HepG2 (cell line): ENCODE results near the gene ALDH16A1. TPM values are rescaled to one million over a fixed set of nuclear protein-coding genes. Genes with fewer than 3 reads are reported as not detected.
A peak's percentile ranks its signal among the peaks of the same experiment; 100 is the strongest.

Experiments used
- CTCF ChIP-seq: sonication (generic); formaldehyde crosslinking; IDR thresholded peaks from 2 replicates; pipeline ENCODE4 v1.5.0; 2020; ENCODE audit warnings: mild to moderate bottlenecking, missing genetic modification reagents, moderate library complexity
- GATAD2A ChIP-seq: IDR thresholded peaks from 2 replicates; pipeline ENCODE4 v1.6.1; 2016
- HOXA5 ChIP-seq: sonication (generic); formaldehyde crosslinking; IDR thresholded peaks from 2 replicates; pipeline ENCODE4 v1.4.0; 2020; ENCODE audit warnings: missing genetic modification reagents
- KMT2A ChIP-seq: sonication (generic); formaldehyde crosslinking; IDR thresholded peaks from 2 replicates; pipeline ENCODE4 v1.4.0; 2020; ENCODE audit warnings: missing genetic modification reagents
- KMT2B ChIP-seq: IDR thresholded peaks from 2 replicates; pipeline ENCODE4 v1.6.1; 2016; ENCODE audit warnings: missing genetic modification reagents, missing compliant biosample characterization
- MIER2 ChIP-seq: IDR thresholded peaks from 2 replicates; pipeline ENCODE4 v1.6.1; 2016; ENCODE audit warnings: missing biosample characterization, missing genetic modification reagents
- MYPOP ChIP-seq: sonication (generic); formaldehyde crosslinking; IDR thresholded peaks from 2 replicates; pipeline ENCODE4 v1.8.1; 2023; ENCODE audit warnings: mild to moderate bottlenecking, moderate library complexity, missing genetic modification reagents
- PATZ1 ChIP-seq: sonication (generic); formaldehyde crosslinking; IDR thresholded peaks from 2 replicates; pipeline ENCODE4 v1.4.0; 2020; ENCODE audit warnings: missing genetic modification reagents
- PAXIP1 ChIP-seq: sonication (generic); formaldehyde crosslinking; conservative IDR thresholded peaks from 2 replicates; pipeline ENCODE4 v1.4.0; 2020; ENCODE audit warnings: mild to moderate bottlenecking, missing genetic modification reagents, moderate library complexity
- SAP130 ChIP-seq: IDR thresholded peaks from 2 replicates; pipeline ENCODE4 v1.6.1; 2016; ENCODE audit warnings: low read depth
- SRSF4 ChIP-seq: fragments of 200-400 bp; formaldehyde crosslinking; IDR thresholded peaks from one replicate; pipeline ENCODE4 v1.6.1; 2018; ENCODE audit warnings: mild to moderate bottlenecking, low read depth, low read length, moderate library complexity; ENCODE audit not compliant: poor library complexity, severe bottlenecking
- SSRP1 ChIP-seq: IDR thresholded peaks from 2 replicates; pipeline ENCODE4 v1.6.1; 2016; ENCODE audit warnings: control low read depth
- TFDP1 ChIP-seq: IDR thresholded peaks from 2 replicates; pipeline ENCODE4 v1.6.1; 2016; ENCODE audit warnings: missing compliant biosample characterization, missing genetic modification reagents, borderline replicate concordance
- WIZ ChIP-seq: sonication (generic); formaldehyde crosslinking; IDR thresholded peaks from 2 replicates; pipeline ENCODE4 v1.5.1; 2020; ENCODE audit warnings: mild to moderate bottlenecking, missing genetic modification reagents
- ZFP36 ChIP-seq: fragments of 150-350 bp; IDR thresholded peaks from 2 replicates; pipeline ENCODE4 v1.6.1; 2018; ENCODE audit warnings: borderline replicate concordance, low read length, low read depth; ENCODE audit not compliant: partially characterized antibody
- ZFP91 ChIP-seq: sonication (generic); formaldehyde crosslinking; IDR thresholded peaks from 2 replicates; pipeline ENCODE4 v1.9.0; 2022; ENCODE audit warnings: missing genetic modification reagents, mild to moderate bottlenecking, borderline replicate concordance
- ZNF143 ChIP-seq: sonication (generic); formaldehyde crosslinking; IDR thresholded peaks from 2 replicates; pipeline ENCODE4 v1.4.0; 2020; ENCODE audit warnings: missing genetic modification reagents
- ZNF543 ChIP-seq: sonication (generic); formaldehyde crosslinking; IDR thresholded peaks from 2 replicates; pipeline ENCODE4 v1.4.0; 2020; ENCODE audit warnings: mild to moderate bottlenecking, missing genetic modification reagents
- polyA plus RNA-seq, 8 experiments: library from polyadenylated mRNA; depleted of rRNA in 3 of 8; stranded (reverse) in 7 of 8; unstranded in 1 of 8; fragments of >200 nt; fragmentation: Illumina TruSeq in 4 of 8; extraction: Trizol in 4 of 8; gene quantifications; 2 replicates each; pipeline versions ENCODE4 v1.2.1 to v1.2.3, GENCODE V29; 2011 to 2016; ENCODE audit warnings: low read depth in 4 of 8, missing spikeins in 1 of 8, mixed read lengths in 1 of 8; ENCODE audit not compliant: insufficient read depth in 1 of 8
- total RNA-seq, 5 experiments: library from RNA; depleted of rRNA; stranded (reverse); fragments of >200 nt; fragmentation: Illumina TruSeq; extraction: Trizol; gene quantifications; 2 replicates each; pipeline ENCODE4 v1.2.3, GENCODE V29; 2016; ENCODE audit warnings: low read depth in 1 of 5

The ALDH16A1 gene
- total and polyA plus RNA-seq, 2 of the 13 experiments (the other 11 are each of a cell fraction or from before 2014, with no cell fraction given), result 8.4 to 34.9 TPM

GRCh38 chr19:49489601-49490167 is 36.7 kb downstream of the ALDH16A1 start (continued):
- TF ChIP-seq KMT2A (CRISPR knock-in tag) (0 out of 2 replicates have a peak, but pooled peaks have one; percentile 15), HOXA5 (CRISPR knock-in tag) (0 out of 2 replicates have a peak, but pooled peaks have one; percentile 38), MIER2 (CRISPR knock-in tag) (0 out of 2 replicates have a peak, but pooled peaks have one; percentile 28), GATAD2A (peak; percentile 19; the same call in 1 of the 2 replicates), MYPOP (0 out of 2 replicates have a peak, but pooled peaks have one; percentile 22), ZNF143 (peak; percentile 67), KMT2B (CRISPR knock-in tag) (peak; percentile 54; the same call in 1 of the 2 replicates), SAP130 (CRISPR knock-in tag) (peak; percentile 60; the same call in 1 of the 2 replicates), ZNF543 (CRISPR knock-in tag) (0 out of 2 replicates have a peak, but pooled peaks have one; percentile 54), TFDP1 (no peak), SRSF4 (no peak), CTCF (CRISPR knock-in tag) (peak; percentile 77), WIZ (CRISPR knock-in tag) (no peak), PAXIP1 (CRISPR knock-in tag) (peak; percentile 23; the same call in 1 of the 2 replicates), SSRP1 (peak; percentile 85), ZFP36 (no peak), ZFP91 (peak; percentile 77), PATZ1 (CRISPR knock-in tag) (peak; percentile 73)
